Activated CD4-positive, CD25-positive, alpha-beta regulatory T cell treated with anti-CD3 and anti-CD28 coated beads, Interleukin-2, amount 50 U/mL, for 24 hours (primary cell): Measurements from ENCODE around the gene PNPLA7.

ENCODE experiments used
- ATAC-seq, 2 donors: fragments of 150-1000 bp; cut with Tn5 transposase; one replicate each; pipeline ENCODE4 v1.10.0; 2021; ENCODE audit warnings: mild to moderate bottlenecking in 1 of 2, moderate library complexity in 1 of 2

Gene PNPLA7

GRCh38 chr9:137433349-137433915 lies 116.8 kb downstream of the PNPLA7 start:
- no peak for ATAC-seq

GRCh38 chr9:137432687-137433348 lies 117.4 kb downstream of the PNPLA7 start:
- no peak for ATAC-seq

GRCh38 chr9:137431416-137431931 lies 118.7 kb downstream of the PNPLA7 start:
- no peak for ATAC-seq

- ATAC-seq: no peak
These were observed 119.3 kb downstream of the PNPLA7 start for GRCh38 chr9:137430723-137431415.

- ATAC-seq: no peak
These were observed 120.1 kb downstream of the PNPLA7 start for GRCh38 chr9:137429974-137430722.

GRCh38 chr9:137429546-137429890 lies 120.7 kb downstream of the PNPLA7 start:
- no peak for ATAC-seq

GRCh38 chr9:137428841-137429545 lies 121.2 kb downstream of the PNPLA7 start:
- no peak for ATAC-seq

- no peak for ATAC-seq
These were observed 121.9 kb downstream of the PNPLA7 start for GRCh38 chr9:137428311-137428630.

GRCh38 chr9:137427454-137428310 lies 122.5 kb downstream of the PNPLA7 start:
- ATAC-seq: no peak

- no peak for ATAC-seq
These were observed 124.1 kb downstream of the PNPLA7 start for GRCh38 chr9:137426018-137426681.

GRCh38 chr9:137423514-137424291 lies 126.5 kb downstream of the PNPLA7 start:
- peak; percentile 40 to 46 for ATAC-seq

- peak; percentile 86 to 92 for ATAC-seq
These were observed 127.3 kb downstream of the PNPLA7 start, which contains the start of the genes EXD3 and NOXA1 for GRCh38 chr9:137422604-137423513. TSS of gene EXD3 (minus strand) at chr9:137423162. CDS start at chr9:137395357, 27,805 bp downstream. TSS of gene NOXA1 (plus strand) at chr9:137423393. CDS start at chr9:137423530, 137 bp downstream.

- ATAC-seq: no peak
These were observed 128.2 kb downstream of the PNPLA7 start for GRCh38 chr9:137421838-137422603.

GRCh38 chr9:137417161-137418021 lies 132.8 kb downstream of the PNPLA7 start:
- ATAC-seq: peak in 1 of 2 donors; percentile 33

- ATAC-seq: no peak
These were observed 133.5 kb downstream of the PNPLA7 start for GRCh38 chr9:137416563-137417151.

GRCh38 chr9:137416006-137416562 lies 134.1 kb downstream of the PNPLA7 start:
- ATAC-seq: no peak
